Activated T-helper 1 cell treated with anti-CD3 and anti-CD28 coated beads, Interleukin-12 subunit alpha, Interleukin-12 subunit beta, Interleukin-2, Interleukin-4 antibody, amounts not matched to agents 30 ng/mL and 10 ng/mL and 1 ng/mL, durations not matched to agents 14 hours and 24 hours and 36 hours (primary cell): Measurements from ENCODE around the gene NUP107. TPM values are rescaled to one million over a fixed set of nuclear protein-coding genes. Genes with fewer than 3 reads are reported as not detected.

Experiments used
- DNase-seq: peaks from one replicate; pipeline ENCODE4 v3.0.0; 2021; ENCODE audit warnings: low spot score
- H3K27ac Mint-ChIP-seq: one replicate; pipeline ENCODE4 v1.8.0; 2021; ENCODE audit warnings: mild to moderate bottlenecking, mixed read lengths
- H3K27me3 Mint-ChIP-seq: one replicate; pipeline ENCODE4 v1.8.0; 2022; ENCODE audit warnings: mild to moderate bottlenecking, moderate library complexity, mixed read lengths; ENCODE audit not compliant: insufficient read depth
- H3K36me3 Mint-ChIP-seq: one replicate; pipeline ENCODE4 v1.8.0; 2021; ENCODE audit warnings: low read depth, mixed read lengths
- H3K4me1 Mint-ChIP-seq: one replicate; pipeline ENCODE4 v1.8.0; 2021; ENCODE audit warnings: low read depth, mixed read lengths
- H3K4me3 Mint-ChIP-seq: one replicate; pipeline ENCODE4 v1.8.0; 2021; ENCODE audit warnings: mild to moderate bottlenecking, moderate library complexity, mixed read lengths
- H3K9me3 Mint-ChIP-seq: one replicate; pipeline ENCODE4 v1.8.0; 2021; ENCODE audit warnings: mixed read lengths
- intact Hi-C: fragments of 100-400 bp; cut with micrococcal nuclease; formaldehyde crosslinking; loops from one replicate; pipeline ENCODE4 v1.15.1; 2024
- total RNA-seq: library from RNA; stranded (reverse); gene quantifications from 2 replicates; pipeline ENCODE4 v1.2.3, GENCODE V29; 2022

Gene NUP107
- total RNA-seq, 1 donor from 2014 or later = 123 TPM

- DNase-seq = no peak
- peaks cover 14% of the 10 kb centered on the region for H3K36me3 Mint-ChIP-seq
These were observed 80.4 kb downstream of the NUP107 start for GRCh38 chr12:68767191-68767590.

DNA sequence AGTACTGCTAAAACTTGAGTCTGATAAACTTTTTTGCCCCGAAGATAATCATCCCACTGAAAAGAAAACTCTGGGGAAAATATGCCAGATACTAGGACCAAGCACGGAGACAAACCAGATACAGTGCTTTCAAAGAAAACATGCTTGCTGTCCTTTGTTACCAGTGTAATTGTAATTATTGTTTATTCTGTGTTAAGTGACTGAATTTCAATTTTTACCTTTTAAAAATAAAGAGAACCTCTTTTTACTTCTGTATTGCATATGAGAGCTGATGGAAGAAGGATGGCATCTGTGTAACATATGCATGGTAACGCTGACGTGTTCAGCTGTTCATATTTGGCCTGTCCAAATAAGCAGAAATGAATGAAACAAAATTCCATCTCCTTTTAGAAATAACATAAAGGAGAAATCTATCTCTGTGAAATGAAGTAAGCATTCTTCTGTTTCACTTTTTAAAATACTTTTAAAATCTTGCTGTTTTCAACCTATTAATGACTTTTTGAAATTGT, 81.7 kb downstream of the NUP107 start:
- H3K4me3 Mint-ChIP-seq = no peak overlapping the region
- H3K27ac Mint-ChIP-seq = no peak overlapping the region
- intact Hi-C loops = no loop called here
- DNase-seq = no peak
- no peaks in the 10 kb centered on the region for H3K27me3 Mint-ChIP-seq
- H3K9me3 Mint-ChIP-seq = no peaks in the 10 kb centered on the region
- peaks cover 13% of the 10 kb centered on the region for H3K36me3 Mint-ChIP-seq
- peaks cover 11% of the 10 kb centered on the region for H3K4me1 Mint-ChIP-seq

More at GRCh38 chr12:68767191-68767590, 80.4 kb downstream of the NUP107 start:
- Mint-ChIP-seq H3K9me3 (no peaks in the 10 kb centered on the region), H3K4me1 (no peaks in the 10 kb centered on the region), H3K27ac (no peak overlapping the region), H3K4me3 (no peak overlapping the region), H3K27me3 (no peaks in the 10 kb centered on the region)
- intact Hi-C loops = no loop called here

GRCh38 chr12:68769941-68770340, 83.2 kb downstream of the NUP107 start:
- Mint-ChIP-seq H3K36me3 (peaks cover 8% of the 10 kb centered on the region), H3K4me1 (peaks cover 12% of the 10 kb centered on the region), H3K9me3 (no peaks in the 10 kb centered on the region), H3K4me3 (no peak overlapping the region), H3K27me3 (no peaks in the 10 kb centered on the region), H3K27ac (no peak overlapping the region)
- no peak for DNase-seq
- intact Hi-C loops = no loop called here

DNA sequence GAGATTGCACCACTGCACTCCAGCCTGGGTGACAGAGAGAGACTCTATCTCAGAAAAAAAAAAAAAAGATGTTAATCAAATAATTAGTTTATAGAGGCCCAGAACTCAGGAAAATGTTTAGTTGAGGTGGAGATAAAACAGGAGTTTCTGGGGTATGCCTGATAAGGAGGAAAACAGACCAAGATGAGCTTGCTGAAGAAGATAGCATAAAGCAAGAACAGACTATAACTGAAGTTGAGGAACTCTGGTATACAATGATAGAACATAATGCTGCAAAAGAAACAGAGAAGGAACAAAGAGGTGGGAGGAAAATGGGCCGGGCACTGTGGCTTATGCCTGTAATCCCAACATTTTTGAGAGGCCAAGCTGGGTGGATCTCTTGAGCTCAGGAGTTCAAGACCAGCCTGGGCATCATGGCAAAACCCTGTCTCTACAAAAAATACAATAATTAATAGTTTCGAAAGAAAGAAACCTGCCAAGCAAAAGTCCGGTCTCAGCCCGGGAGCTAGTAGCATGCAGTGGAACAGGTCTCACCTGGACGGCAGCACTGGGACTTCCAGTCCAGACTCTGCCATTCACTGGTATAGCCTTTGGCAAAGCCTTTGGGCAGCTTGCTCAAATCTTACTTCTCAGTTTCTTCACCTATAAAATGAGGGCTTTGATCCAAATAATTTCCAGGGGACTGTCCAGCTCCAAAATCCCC, 84.6 kb downstream of the NUP107 start:
- intact Hi-C loops = no loop called here

DNA sequence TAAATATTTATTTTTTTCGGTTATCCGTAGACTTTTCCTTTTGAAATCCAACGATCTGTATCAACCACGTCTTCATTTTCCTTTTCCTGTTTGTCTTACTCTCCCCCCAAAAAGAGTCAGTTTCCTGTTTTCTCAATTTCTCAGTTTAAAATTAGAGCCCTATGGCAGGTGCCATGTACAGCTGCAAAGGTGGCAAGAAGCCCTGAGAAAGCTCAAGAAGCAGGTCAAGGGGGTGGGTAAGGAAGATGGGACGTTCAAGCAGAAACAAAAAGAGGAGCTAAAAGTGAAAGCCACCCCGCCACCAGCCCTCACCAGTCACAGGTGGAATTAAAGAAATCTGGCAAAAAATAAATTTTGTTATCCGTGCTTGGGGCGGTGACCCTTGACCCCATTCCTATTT, 85.9 kb downstream of the NUP107 start:
- Mint-ChIP-seq H3K9me3 (no peaks in the 10 kb centered on the region), H3K27me3 (no peaks in the 10 kb centered on the region), H3K4me1 (peaks cover 12% of the 10 kb centered on the region), H3K27ac (no peak overlapping the region), H3K36me3 (peaks cover 5% of the 10 kb centered on the region), H3K4me3 (peak overlapping the region; percentile 40)
- intact Hi-C loops = no loop called here
- no peak for DNase-seq

More for the DNA sequence above, 84.6 kb downstream of the NUP107 start:
- DNase-seq = no peak
- H3K4me1 Mint-ChIP-seq = peaks cover 12% of the 10 kb centered on the region
- peaks cover 8% of the 10 kb centered on the region for H3K36me3 Mint-ChIP-seq
- H3K9me3 Mint-ChIP-seq = no peaks in the 10 kb centered on the region
- H3K4me3 Mint-ChIP-seq = no peak overlapping the region
- no peaks in the 10 kb centered on the region for H3K27me3 Mint-ChIP-seq
- H3K27ac Mint-ChIP-seq = no peak overlapping the region

- intact Hi-C loops = no loop called here
- H3K27ac Mint-ChIP-seq = no peak overlapping the region
These were observed 86.8 kb downstream of the NUP107 start for GRCh38 chr12:68773582-68773981.

DNA sequence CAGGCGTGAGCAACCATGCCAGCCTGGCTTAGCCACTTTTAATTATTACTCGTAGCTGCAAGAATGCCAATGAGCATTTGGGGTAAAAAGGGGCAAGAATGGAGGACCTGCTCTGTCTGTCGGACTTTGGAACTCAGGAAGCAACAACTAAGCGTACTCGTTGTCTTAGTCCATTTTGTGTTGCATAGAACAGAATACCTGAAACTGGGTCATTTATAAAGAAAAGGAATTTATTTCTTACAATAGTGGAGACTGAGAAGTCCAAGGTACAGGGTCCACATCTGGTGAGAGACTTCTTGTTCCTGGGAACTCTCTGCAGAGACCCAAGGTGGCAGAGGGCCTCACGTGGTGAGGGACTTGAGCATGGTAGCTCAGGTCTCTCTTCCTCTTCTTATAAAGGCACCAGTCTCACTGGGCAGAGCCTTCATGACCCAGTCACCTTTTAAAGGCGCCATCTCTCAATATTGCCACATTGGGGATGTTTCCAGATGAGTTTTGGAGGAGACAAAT, 88.4 kb downstream of the NUP107 start:
- no peak for DNase-seq
- no peak overlapping the region for H3K27ac Mint-ChIP-seq
- H3K4me3 Mint-ChIP-seq = no peak overlapping the region
- H3K4me1 Mint-ChIP-seq = peaks cover 12% of the 10 kb centered on the region
- H3K9me3 Mint-ChIP-seq = no peaks in the 10 kb centered on the region
- intact Hi-C loops = no loop called here
- no peaks in the 10 kb centered on the region for H3K27me3 Mint-ChIP-seq
- H3K36me3 Mint-ChIP-seq = peaks cover 1% of the 10 kb centered on the region

More at GRCh38 chr12:68773582-68773981, 86.8 kb downstream of the NUP107 start:
- Mint-ChIP-seq H3K9me3 (no peaks in the 10 kb centered on the region), H3K36me3 (peaks cover 5% of the 10 kb centered on the region), H3K4me1 (peaks cover 12% of the 10 kb centered on the region), H3K27me3 (no peaks in the 10 kb centered on the region), H3K4me3 (no peak overlapping the region)
- DNase-seq = no peak

GRCh38 chr12:68776976-68777610, 90.3 kb downstream of the NUP107 start:
- Mint-ChIP-seq H3K9me3 (no peaks in the 10 kb centered on the region), H3K27ac (no peak overlapping the region), H3K27me3 (no peaks in the 10 kb centered on the region), H3K4me1 (peaks cover 12% of the 10 kb centered on the region), H3K36me3 (no peaks in the 10 kb centered on the region), H3K4me3 (no peak overlapping the region)
- intact Hi-C loops = no loop called here
- no peak for DNase-seq

DNA sequence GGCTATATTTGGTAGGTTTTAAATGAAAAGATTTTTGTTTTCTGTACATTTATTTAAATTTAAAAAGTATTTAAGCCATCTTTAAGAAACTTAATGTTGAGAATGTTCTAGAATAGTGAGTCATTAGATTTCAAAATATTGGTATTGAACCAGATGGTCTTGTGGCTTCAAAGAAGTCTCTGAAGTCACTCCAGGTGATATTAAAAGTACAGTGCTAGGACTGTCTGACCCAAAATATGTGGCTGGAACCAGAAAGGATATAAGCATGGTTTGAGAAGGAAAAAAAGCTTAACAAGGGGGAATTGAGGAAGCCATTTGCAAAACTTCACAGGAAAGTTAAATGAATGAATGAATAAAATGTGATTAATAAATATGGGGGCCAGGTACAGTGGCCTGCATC, 92.5 kb downstream of the NUP107 start:
- Mint-ChIP-seq H3K27me3 (no peaks in the 10 kb centered on the region), H3K4me3 (no peak overlapping the region), H3K4me1 (no peaks in the 10 kb centered on the region), H3K9me3 (no peaks in the 10 kb centered on the region), H3K27ac (no peak overlapping the region), H3K36me3 (no peaks in the 10 kb centered on the region)
- intact Hi-C loops = no loop called here
- no peak for DNase-seq

GRCh38 chr12:68780731-68781130, 94.0 kb downstream of the NUP107 start:
- no peak overlapping the region for H3K27ac Mint-ChIP-seq
- H3K4me1 Mint-ChIP-seq = no peaks in the 10 kb centered on the region
- no peak for DNase-seq
- H3K9me3 Mint-ChIP-seq = no peaks in the 10 kb centered on the region
- H3K27me3 Mint-ChIP-seq = no peaks in the 10 kb centered on the region
- no peaks in the 10 kb centered on the region for H3K36me3 Mint-ChIP-seq
- no peak overlapping the region for H3K4me3 Mint-ChIP-seq
- intact Hi-C loops = no loop called here

DNA sequence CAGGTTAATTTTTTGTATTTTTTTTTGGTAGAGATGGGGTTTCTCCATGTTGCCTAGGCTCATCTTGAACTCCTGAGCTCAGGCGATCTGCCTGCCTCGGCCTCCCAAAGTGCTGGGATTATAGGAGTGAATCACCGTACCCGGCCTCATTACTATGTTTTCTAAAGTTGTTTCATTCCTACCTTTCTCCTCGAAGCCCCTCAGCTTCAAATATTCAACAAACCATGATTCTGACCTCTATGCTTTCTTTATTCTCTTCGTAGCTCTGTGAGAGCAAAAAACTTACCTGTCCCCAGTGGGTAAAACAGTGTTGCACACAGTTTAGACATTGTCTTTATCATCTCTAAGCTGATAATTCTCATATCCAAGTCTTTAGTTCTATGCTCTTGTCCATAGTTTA, 95.0 kb downstream of the NUP107 start:
- H3K36me3 Mint-ChIP-seq = no peaks in the 10 kb centered on the region
- no peaks in the 10 kb centered on the region for H3K4me1 Mint-ChIP-seq
- no peak for DNase-seq
- no peak overlapping the region for H3K27ac Mint-ChIP-seq
- intact Hi-C loops = no loop called here
- no peaks in the 10 kb centered on the region for H3K9me3 Mint-ChIP-seq
- no peak overlapping the region for H3K4me3 Mint-ChIP-seq
- no peaks in the 10 kb centered on the region for H3K27me3 Mint-ChIP-seq

GRCh38 chr12:68784015-68784414, 97.2 kb downstream of the NUP107 start:
- H3K4me3 Mint-ChIP-seq = no peak overlapping the region

DNA sequence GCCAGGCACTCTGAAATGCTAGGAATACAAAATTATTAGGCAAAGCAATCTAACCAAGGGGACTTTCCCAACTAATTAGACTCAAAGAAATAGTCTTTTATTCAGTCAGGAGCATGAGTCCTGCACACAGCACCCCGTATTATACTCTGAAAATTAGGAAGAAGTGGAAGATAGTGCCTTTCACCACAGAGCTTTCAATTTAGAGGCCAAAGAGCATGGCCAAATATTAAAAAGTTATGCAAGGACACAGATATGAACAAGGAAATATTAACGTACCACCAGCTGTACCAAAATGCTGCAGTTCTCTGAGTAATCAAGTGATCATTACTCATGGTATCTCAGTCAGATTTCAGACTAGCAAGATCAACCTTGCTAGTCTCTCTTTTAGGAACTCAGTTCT, 98.6 kb downstream of the NUP107 start:
- H3K9me3 Mint-ChIP-seq = no peaks in the 10 kb centered on the region
- no peak for DNase-seq
- intact Hi-C loops = no loop called here
- H3K27me3 Mint-ChIP-seq = no peaks in the 10 kb centered on the region
- H3K4me3 Mint-ChIP-seq = no peak overlapping the region
- H3K4me1 Mint-ChIP-seq = peaks cover 6% of the 10 kb centered on the region
- H3K36me3 Mint-ChIP-seq = no peaks in the 10 kb centered on the region
- H3K27ac Mint-ChIP-seq = no peak overlapping the region

More at GRCh38 chr12:68784015-68784414, 97.2 kb downstream of the NUP107 start:
- intact Hi-C loops = no loop called here
- Mint-ChIP-seq H3K27ac (no peak overlapping the region), H3K27me3 (no peaks in the 10 kb centered on the region), H3K4me1 (peaks cover 6% of the 10 kb centered on the region), H3K9me3 (no peaks in the 10 kb centered on the region), H3K36me3 (no peaks in the 10 kb centered on the region)
- no peak for DNase-seq
